GM12864 (cell line): ENCODE results near the gene NES.

Experiments
- DNase-seq: peaks from one replicate; pipeline ENCODE4 v3.0.0-alpha.2; 2011; ENCODE audit warnings: low read depth
- H3K4me3 ChIP-seq: 2 replicates; pipeline ENCODE4 v1.5.1; 2011; ENCODE audit warnings: mild to moderate bottlenecking, low read depth, low read length, control low read depth
- TF ChIP-seq, protein P1 (sequence below): IDR thresholded peaks from 2 replicates; pipeline ENCODE4 v1.5.1; 2011; ENCODE audit warnings: low read depth, mild to moderate bottlenecking, moderate library complexity, low read length, control low read depth, inconsistent platforms; ENCODE audit errors: missing control alignments

NES gene

DNA sequence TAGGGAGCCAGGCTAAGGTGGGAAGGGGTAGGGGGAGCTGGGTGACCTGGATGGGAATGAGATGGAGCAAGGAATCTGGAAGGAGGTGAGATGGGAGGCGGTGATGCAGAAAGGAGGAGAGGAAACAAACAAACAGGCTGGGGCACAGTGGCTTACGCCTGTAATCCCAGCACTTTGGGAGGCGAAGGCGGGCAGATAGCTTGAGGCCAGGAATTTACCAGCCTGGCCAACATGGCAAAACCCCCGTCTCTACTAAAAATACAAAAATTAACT is 17.4 kb upstream of the NES start:
- TF ChIP-seq, protein P1, sequence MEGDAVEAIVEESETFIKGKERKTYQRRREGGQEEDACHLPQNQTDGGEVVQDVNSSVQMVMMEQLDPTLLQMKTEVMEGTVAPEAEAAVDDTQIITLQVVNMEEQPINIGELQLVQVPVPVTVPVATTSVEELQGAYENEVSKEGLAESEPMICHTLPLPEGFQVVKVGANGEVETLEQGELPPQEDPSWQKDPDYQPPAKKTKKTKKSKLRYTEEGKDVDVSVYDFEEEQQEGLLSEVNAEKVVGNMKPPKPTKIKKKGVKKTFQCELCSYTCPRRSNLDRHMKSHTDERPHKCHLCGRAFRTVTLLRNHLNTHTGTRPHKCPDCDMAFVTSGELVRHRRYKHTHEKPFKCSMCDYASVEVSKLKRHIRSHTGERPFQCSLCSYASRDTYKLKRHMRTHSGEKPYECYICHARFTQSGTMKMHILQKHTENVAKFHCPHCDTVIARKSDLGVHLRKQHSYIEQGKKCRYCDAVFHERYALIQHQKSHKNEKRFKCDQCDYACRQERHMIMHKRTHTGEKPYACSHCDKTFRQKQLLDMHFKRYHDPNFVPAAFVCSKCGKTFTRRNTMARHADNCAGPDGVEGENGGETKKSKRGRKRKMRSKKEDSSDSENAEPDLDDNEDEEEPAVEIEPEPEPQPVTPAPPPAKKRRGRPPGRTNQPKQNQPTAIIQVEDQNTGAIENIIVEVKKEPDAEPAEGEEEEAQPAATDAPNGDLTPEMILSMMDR, result no peak
- DNase-seq, result no peak

DNA sequence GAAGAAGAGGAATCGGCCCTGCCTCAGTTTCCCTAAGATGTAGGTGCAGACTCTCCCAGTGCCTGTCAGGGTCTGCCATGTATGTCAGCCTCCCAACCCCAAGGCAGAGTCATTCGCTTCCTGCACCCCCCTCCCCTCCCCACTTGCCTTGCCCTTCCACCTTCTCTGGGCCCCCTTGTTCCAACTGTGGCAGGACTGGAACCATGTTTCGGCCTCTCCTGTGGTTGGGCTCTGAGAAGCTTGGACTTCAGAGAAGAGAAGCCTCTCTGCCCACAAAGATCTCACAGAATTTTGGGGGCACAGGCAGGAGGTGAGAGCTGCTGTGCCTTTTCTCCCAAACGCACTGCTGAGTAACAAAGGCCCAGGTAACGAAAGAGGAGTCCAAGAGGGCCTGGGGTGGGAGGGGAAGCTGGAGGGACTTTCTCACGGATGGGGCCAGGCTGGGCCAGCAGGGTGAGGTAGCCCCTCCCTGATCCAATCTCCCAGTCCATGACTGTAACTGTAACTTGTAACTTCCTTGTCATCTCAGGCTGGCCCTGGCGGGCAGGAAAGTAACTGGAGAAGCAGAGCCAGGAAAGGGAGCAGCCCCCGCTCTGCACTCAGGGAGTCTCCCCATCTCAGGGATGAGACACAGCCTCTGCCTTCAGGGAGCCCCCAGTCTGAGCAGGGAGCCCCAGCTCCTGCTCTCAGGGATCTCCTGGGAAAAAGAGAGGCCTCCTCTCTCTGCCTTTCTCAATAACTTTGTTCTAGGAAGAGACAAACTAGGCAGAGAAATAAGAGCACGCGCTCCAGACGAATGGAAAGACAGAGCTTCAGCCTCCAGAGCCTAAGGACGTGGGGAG is 16.9 kb upstream of the NES start:
- no peak overlapping the region for H3K4me3 ChIP-seq
- TF ChIP-seq, protein P1, result no peak
- no peak for DNase-seq

More for the DNA sequence above, 17.4 kb upstream of the NES start:
- no peak overlapping the region for H3K4me3 ChIP-seq

DNA sequence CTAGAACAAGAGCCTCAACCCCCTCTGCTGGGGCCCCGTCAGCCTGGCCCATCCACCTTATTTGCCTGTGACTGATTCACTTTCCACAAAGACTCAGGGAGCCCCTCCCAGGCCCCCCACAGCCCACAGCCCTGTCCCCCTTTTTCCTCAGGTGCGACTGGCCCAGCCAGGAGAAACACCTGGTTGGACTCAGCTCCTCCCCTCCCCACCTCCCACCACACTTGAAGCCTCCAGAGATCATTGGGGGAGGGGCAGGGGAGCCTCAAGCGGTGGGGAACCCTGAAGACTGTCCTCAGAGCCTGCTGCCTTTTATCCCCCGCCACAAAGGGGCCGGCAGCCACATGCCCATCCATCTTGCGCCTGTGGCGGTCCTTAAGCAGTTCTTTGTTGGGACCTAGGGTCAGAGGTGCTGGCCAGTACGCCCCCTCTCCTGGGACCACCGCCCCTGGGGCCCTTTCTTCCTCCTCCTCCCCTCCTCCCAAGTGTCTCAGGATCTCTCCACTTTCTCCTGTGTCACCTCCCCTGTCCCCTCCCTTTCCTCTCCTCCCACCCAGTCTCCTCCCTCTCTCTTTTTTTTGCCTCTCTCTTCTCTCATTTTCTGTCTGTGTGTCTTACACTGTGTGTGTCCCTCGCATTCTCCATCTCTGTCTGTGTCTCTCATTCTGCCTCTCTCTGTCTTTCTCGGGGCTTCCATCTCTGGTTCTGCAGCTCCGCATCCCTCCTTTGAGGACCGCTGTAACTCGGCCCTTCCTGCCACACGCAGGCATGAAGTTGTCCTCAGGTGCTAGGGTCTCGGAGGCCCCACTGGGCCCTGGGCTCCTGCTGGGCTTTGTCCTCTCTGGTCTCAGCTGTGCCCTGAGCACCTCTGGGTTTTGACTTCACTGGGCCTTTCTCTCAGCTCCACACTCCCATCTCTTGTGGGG is 16.0 kb upstream of the NES start:
- no peak for DNase-seq
- no peak overlapping the region for H3K4me3 ChIP-seq
- TF ChIP-seq, protein P1, result no peak

DNA sequence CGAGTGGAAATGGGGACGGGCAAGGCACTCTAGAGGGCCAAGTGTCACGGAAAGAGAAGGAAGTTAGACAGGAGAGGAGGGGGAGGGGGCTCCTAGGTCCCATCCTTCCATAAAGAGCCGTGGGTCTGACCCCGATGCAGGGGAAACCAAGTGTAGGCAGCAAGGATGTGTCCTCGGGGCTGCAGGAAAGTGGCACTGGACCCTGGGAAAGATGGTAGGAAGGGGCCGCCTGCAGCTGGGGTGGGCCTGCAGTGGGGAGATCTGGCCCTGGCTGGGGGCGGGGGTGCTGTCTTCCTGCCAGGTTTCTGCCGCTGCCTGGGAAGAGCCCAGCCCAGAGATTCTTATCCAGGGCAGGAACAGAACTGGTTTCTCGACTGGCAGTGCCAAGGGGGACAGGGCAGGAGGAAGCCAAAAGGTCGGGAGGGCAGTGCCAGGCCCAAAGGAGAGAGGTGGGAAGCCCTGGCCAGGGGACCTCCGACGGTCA is 15.3 kb upstream of the NES start:
- no peak for DNase-seq
- H3K4me3 ChIP-seq, result no peak overlapping the region
- TF ChIP-seq, protein P1, result no peak

DNA sequence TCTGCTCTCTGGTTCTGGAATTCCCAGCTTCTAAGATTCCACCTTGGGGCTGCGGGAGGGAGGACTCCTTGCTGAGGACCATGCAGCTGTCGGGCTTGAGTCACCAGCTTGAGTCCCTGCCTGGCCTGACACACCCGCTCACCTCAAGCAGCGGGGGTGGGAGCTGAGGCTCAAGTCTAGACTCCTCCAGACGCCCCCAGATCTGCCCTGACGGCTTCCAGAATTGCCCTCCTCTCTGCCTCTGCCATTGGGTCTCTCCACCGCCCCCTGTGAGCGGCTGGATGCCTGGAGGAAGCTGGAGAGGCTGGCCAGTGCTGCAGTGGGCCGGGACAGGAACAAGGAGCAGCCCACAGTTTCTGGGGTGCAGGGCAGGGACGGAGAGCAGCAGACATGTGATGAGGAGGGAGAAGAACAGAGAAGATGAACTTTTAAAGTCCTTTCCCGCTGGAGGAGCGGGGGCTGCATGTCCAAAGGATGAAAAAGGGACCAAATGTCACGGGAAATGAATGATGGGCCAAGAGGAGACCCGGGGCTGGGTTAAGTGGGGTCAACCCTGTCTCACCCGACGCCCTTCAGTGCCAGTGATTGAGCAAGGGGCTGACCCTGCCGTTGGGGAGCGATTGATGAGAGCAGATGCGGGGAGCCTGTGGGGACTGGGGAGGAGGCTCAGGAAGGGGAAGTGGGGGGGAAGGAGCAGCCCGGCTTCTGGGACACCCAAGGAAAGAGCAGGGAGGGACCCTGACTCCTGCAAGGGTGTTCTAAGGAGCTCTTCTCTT is 14.6 kb upstream of the NES start:
- TF ChIP-seq, protein P1, result no peak
- no peak overlapping the region for H3K4me3 ChIP-seq
- no peak for DNase-seq

DNA sequence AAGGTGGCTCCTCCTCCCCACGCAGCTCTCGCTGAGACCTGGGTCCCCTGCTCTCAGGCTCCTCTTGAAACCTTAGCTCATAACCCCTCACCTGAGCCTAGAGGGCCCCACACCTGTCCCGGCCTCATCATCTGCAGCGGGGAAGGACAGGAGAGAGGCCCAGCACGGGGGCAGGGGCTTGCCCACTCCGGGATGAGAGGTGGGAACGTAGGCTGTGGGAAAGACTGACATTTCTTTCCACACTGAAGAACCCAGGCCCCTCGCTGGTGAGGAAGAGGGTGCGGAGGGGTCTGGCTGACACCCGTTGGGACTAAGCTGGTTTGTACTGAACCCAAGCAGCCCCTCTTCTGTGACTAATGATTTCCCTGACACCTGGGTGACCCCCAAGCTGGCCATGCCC is 14.0 kb upstream of the NES start:
- DNase-seq, result no peak
- no peak overlapping the region for H3K4me3 ChIP-seq
- TF ChIP-seq, protein P1, result no peak
